ENCODE results near the gene EVC2. TPM values are rescaled to one million over a fixed set of nuclear protein-coding genes. Genes with fewer than 3 reads are reported as not detected.

The EVC2 gene
- total RNA-seq, 4 donors from 2014 or later: 15.7 to 24.5 (median 17.2) TPM

DNA sequence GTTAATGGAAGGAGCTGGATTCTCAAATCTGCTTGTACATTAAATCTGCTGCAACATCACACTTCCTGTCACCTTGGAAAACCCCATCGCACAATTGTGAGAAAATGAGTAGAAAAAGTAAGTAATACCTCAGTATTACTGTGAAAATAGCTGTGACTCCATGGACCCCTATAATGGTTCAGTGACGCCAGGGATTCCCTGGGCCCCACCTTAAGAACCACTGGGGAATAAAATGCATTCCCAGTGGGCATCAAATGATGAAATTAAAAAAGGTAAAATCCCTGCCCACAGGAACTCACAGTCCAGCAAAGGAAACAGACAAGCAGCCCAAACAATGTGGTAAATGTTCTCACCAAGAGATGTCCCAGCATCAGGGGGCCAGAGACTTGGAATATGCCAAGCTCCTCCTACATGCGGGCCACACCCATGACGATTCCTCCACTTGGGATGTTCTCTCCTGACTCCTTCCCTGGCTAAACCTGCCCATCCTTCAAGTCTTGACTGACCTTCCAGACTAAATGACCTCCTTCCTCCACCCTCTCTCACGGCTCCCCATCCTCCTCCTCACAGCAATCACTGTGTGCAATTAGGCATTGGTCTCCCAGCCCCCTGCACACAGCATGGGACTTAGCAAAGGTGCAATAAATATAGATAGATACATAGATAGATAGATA lies 2.6 kb downstream of the EVC2 start:
- TF ChIP-seq, protein P1, sequence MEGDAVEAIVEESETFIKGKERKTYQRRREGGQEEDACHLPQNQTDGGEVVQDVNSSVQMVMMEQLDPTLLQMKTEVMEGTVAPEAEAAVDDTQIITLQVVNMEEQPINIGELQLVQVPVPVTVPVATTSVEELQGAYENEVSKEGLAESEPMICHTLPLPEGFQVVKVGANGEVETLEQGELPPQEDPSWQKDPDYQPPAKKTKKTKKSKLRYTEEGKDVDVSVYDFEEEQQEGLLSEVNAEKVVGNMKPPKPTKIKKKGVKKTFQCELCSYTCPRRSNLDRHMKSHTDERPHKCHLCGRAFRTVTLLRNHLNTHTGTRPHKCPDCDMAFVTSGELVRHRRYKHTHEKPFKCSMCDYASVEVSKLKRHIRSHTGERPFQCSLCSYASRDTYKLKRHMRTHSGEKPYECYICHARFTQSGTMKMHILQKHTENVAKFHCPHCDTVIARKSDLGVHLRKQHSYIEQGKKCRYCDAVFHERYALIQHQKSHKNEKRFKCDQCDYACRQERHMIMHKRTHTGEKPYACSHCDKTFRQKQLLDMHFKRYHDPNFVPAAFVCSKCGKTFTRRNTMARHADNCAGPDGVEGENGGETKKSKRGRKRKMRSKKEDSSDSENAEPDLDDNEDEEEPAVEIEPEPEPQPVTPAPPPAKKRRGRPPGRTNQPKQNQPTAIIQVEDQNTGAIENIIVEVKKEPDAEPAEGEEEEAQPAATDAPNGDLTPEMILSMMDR (IDR thresholded peaks at IDR 0.05): no peak
- H3K36me3 ChIP-seq: no peaks in the 10 kb centered on the region
- H3K27ac ChIP-seq: no peak overlapping the region
- DNase-seq: no peak
- peaks cover 12 to 29% of the 10 kb centered on the region in 2 donors for H3K4me1 ChIP-seq
- H3K27me3 ChIP-seq: no peaks in the 10 kb centered on the region
- intact Hi-C loops (cut with DNase I): no loop called here
- H3K9me3 ChIP-seq: no peaks in the 10 kb centered on the region
- 78 to 83% methylated on average over 5 of the region's 5 CpGs for WGBS, 2 donors
- H3K4me3 ChIP-seq (replicated peaks in 1 of 3): no peak overlapping the region

DNA sequence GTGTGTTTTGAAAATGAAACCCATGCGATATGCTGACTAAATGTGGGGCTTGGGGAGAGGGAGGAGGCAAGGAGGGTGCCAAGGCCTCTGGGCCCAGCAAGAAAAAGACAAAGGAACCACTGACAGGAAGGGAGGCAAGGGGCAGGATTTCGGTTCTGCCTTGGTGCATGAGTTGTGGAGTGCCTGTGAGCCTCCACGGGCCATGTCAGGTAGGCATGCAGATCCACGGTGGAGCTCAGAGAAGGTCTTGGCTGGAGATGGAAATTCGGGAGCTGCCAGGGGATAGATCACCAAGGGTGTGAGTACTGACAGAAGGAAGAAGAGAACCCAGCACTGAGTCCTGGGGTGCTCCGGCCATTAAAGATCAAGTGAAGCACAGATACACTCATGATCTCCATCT lies 4.1 kb downstream of the EVC2 start:
- TF ChIP-seq POLR2A (IDR thresholded peaks at IDR 0.05): no peak
- TF ChIP-seq, protein P1 (IDR thresholded peaks at IDR 0.05): no peak
- H3K4me1 ChIP-seq: peaks cover 12 to 23% of the 10 kb centered on the region in 2 donors
- 87 to 92% methylated on average over 6 of the region's 6 CpGs for WGBS, 2 donors
- H3K27ac ChIP-seq: no peak overlapping the region
- no peaks in the 10 kb centered on the region for H3K27me3 ChIP-seq
- H3K4me3 ChIP-seq (replicated peaks in 1 of 3): no peak overlapping the region
- intact Hi-C loops (cut with DNase I): no loop called here
- DNase-seq: no peak
- H3K9me3 ChIP-seq: no peaks in the 10 kb centered on the region
- H3K36me3 ChIP-seq: no peaks in the 10 kb centered on the region

DNA sequence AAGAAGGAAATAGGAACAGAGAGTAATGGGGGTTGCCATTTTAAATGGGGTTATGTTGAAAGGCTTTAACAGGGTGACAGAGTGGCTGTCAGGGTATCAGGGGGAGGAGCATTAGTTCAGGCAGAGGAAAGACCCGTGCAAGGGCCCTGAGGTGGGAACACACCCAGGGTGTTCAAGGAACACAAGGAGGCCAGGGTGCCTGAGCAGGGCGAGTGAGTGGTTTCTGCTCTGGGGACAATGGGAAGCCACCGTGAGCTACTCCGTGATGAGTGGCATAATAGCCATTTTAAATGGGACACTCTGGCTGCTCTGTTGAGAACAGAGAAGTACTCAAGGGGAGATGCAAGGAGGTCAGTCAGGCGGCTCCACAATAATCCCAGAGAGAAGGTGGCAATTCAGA lies 4.5 kb downstream of the EVC2 start:
- H3K9me3 ChIP-seq: no peaks in the 10 kb centered on the region
- intact Hi-C loops (cut with DNase I): no loop called here
- H3K4me3 ChIP-seq (replicated peaks in 1 of 3): no peak overlapping the region
- H3K4me1 ChIP-seq: peaks cover 12 to 19% of the 10 kb centered on the region in 2 donors
- no peak for DNase-seq
- WGBS, 2 donors: 93 to 99% methylated on average over 5 of the region's 5 CpGs
- TF ChIP-seq, protein P1 (IDR thresholded peaks at IDR 0.05): no peak
- TF ChIP-seq POLR2A (IDR thresholded peaks at IDR 0.05): no peak
- H3K27ac ChIP-seq: no peak overlapping the region
- no peaks in the 10 kb centered on the region for H3K36me3 ChIP-seq
- no peaks in the 10 kb centered on the region for H3K27me3 ChIP-seq

DNA sequence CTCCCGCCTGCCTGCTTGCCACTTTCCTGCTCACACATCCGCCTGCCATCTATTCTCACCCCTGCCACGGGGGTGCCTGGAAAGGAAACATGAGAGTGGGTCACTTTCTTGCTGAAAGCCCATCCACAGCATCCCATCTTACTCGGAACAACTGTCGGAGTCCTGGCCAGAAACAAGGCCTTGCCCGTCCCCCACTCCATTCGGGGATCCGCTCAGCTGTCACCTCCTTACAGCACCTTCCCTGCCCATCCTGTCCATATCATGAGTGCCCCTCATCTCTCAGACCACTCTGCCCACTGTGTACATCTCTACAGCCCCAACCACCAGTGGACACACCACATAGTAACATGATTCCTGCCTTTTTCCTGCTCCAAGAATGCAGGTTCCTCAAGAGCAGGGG lies 6.4 kb downstream of the EVC2 start:
- Histone ChIP-seq H3K27ac (no peak overlapping the region), H3K4me1 (peaks cover 3 to 7% of the 10 kb centered on the region in 2 donors), H3K9me3 (no peaks in the 10 kb centered on the region), H3K36me3 (peaks cover 0 to 5% of the 10 kb centered on the region in 2 donors), H3K4me3 (replicated peaks in 1 of 3) (no peak overlapping the region), H3K27me3 (no peaks in the 10 kb centered on the region)
- intact Hi-C loops (cut with DNase I): no loop called here
- WGBS, 2 donors: 89 to 93% methylated on average over 8 of the region's 8 CpGs
- TF ChIP-seq, protein P1 (IDR thresholded peaks at IDR 0.05): no peak
- no peak for TF ChIP-seq POLR2A (IDR thresholded peaks at IDR 0.05)
- DNase-seq: no peak

DNA sequence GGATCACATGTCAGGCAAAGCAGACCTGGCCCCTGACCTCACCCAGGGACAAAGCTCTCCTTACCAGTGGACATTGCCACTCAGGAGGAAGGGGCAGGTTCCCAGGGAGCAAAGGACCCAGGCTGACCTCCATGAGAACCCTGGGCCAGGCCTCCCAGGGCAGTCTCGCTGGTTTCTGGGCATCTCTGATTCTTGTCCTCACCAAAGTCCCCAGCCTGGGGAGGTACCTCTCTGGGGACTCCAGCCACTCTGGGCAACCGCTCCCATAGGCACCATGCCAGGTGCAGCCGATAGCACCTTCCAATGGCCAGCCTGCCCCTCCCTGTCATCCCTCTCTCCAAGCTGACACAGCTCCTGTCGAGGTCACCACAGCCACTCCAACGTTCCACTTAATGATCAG lies 7.9 kb downstream of the EVC2 start:
- no peak for TF ChIP-seq POLR2A (IDR thresholded peaks at IDR 0.05)
- TF ChIP-seq, protein P1 (IDR thresholded peaks at IDR 0.05): no peak
- intact Hi-C loops (cut with DNase I): no loop called here
- H3K9me3 ChIP-seq: no peaks in the 10 kb centered on the region
- WGBS, 2 donors: 41 to 63% methylated on average over 3 to 4 of the region's 5 CpGs
- H3K27me3 ChIP-seq: no peaks in the 10 kb centered on the region
- H3K4me3 ChIP-seq (replicated peaks in 1 of 3): no peak overlapping the region
- DNase-seq: peak; percentile 19 to 22
- H3K27ac ChIP-seq: no peak overlapping the region
- no peaks in the 10 kb centered on the region for H3K4me1 ChIP-seq
- H3K36me3 ChIP-seq: peaks cover 0 to 11% of the 10 kb centered on the region in 2 donors
